HFFc6 (cell line): ENCODE measurements around the gene COG5. TPM values are rescaled to one million over a fixed set of nuclear protein-coding genes. Genes with fewer than 3 reads are reported as not detected.

Experiments
- DNase-seq: peaks from one replicate; pipeline ENCODE4 v3.0.0-alpha.2; 2018
- H3K27ac Mint-ChIP-seq: 2 replicates; pipeline ENCODE4 v1.8.0; 2020; ENCODE audit warnings: mild to moderate bottlenecking, mixed read lengths
- H3K27me3 Mint-ChIP-seq: 2 replicates; pipeline ENCODE4 v1.8.0; 2021; ENCODE audit warnings: mild to moderate bottlenecking, moderate library complexity, mixed read lengths; ENCODE audit not compliant: insufficient read depth
- H3K36me3 Mint-ChIP-seq: 2 replicates; pipeline ENCODE4 v1.8.0; 2021; ENCODE audit warnings: low read depth, mixed read lengths
- H3K4me1 Mint-ChIP-seq: 2 replicates; pipeline ENCODE4 v1.8.0; 2020; ENCODE audit warnings: low read depth, mixed read lengths
- H3K4me3 Mint-ChIP-seq: 2 replicates; pipeline ENCODE4 v1.8.0; 2020; ENCODE audit warnings: mild to moderate bottlenecking, moderate library complexity, mixed read lengths
- H3K9me3 Mint-ChIP-seq: 2 replicates; pipeline ENCODE4 v1.8.0; 2020; ENCODE audit warnings: mild to moderate bottlenecking, mixed read lengths
- CTCF ChIP-seq: fragments of 200-600 bp; sonication (generic); IDR thresholded peaks from 2 replicates; pipeline ENCODE4 v1.5.0; 2021; ENCODE audit warnings: antibody characterized with exemption, mild to moderate bottlenecking
- total RNA-seq, 6 experiments: library from RNA; stranded (reverse); fragmentation: NEBNext Ultra II Directional; extraction: Animal tissue kit (Norgen Biotek cat#: 25700); gene quantifications; 2 replicates in 1 of 6; 3 replicates in 5 of 6; pipeline ENCODE4 v1.2.3, GENCODE V29; 2021

Gene COG5
- total RNA-seq, 6 experiments from 2014 or later = 25.6 to 34.8 (median 31.6) TPM

- Mint-ChIP-seq H3K4me1 (peaks cover 38% of the 10 kb centered on the region), H3K9me3 (no peaks in the 10 kb centered on the region), H3K27me3 (no peaks in the 10 kb centered on the region), H3K4me3 (no peak overlapping the region), H3K36me3 (peaks cover 40% of the 10 kb centered on the region), H3K27ac (no peak overlapping the region)
- no peak for DNase-seq
- no peak for TF ChIP-seq CTCF
These were observed 24.9 kb upstream of the COG5 start for GRCh38 chr7:107588529-107589130.

- no peak for DNase-seq
- Mint-ChIP-seq H3K27ac (no peak overlapping the region; the same call in 1 of the 2 replicates), H3K9me3 (no peaks in the 10 kb centered on the region), H3K36me3 (peaks cover 31% of the 10 kb centered on the region), H3K27me3 (peaks cover 2% of the 10 kb centered on the region; the same call in 1 of the 2 replicates), H3K4me1 (peaks cover 25% of the 10 kb centered on the region), H3K4me3 (no peak overlapping the region)
- no peak for TF ChIP-seq CTCF
These were observed 21.0 kb upstream of the COG5 start for GRCh38 chr7:107584716-107585115.

GRCh38 chr7:107582875-107583274 lies 19.2 kb upstream of the COG5 start:
- Mint-ChIP-seq H3K36me3 (peaks cover 20% of the 10 kb centered on the region), H3K4me1 (peaks cover 30% of the 10 kb centered on the region), H3K27me3 (peaks cover 2% of the 10 kb centered on the region; the same call in 1 of the 2 replicates), H3K27ac (peak overlapping the region; percentile 10; the same call in 1 of the 2 replicates), H3K4me3 (peak overlapping the region; percentile 13; the same call in 1 of the 2 replicates), H3K9me3 (no peaks in the 10 kb centered on the region)
- no peak for TF ChIP-seq CTCF
- no peak for DNase-seq

- Mint-ChIP-seq H3K27ac (peak overlapping the region; percentile 43), H3K4me3 (peak overlapping the region; percentile 90), H3K27me3 (peaks cover 2% of the 10 kb centered on the region; the same call in 1 of the 2 replicates), H3K9me3 (no peaks in the 10 kb centered on the region), H3K4me1 (peaks cover 30% of the 10 kb centered on the region), H3K36me3 (peaks cover 20% of the 10 kb centered on the region)
- TF ChIP-seq CTCF = no peak
- DNase-seq = no peak
These were observed 17.8 kb upstream of the COG5 start for GRCh38 chr7:107581387-107582013.

- TF ChIP-seq CTCF = no peak
- H3K9me3 Mint-ChIP-seq = no peaks in the 10 kb centered on the region
- H3K4me3 Mint-ChIP-seq = peak overlapping the region; percentile 90
- peaks cover 2% of the 10 kb centered on the region; the same call in 1 of the 2 replicates for H3K27me3 Mint-ChIP-seq
- peak overlapping the region; percentile 81 for H3K27ac Mint-ChIP-seq
- peaks cover 30% of the 10 kb centered on the region for H3K4me1 Mint-ChIP-seq
- no peak for DNase-seq
- H3K36me3 Mint-ChIP-seq = peaks cover 20% of the 10 kb centered on the region
These were observed 17.1 kb upstream of the COG5 start for GRCh38 chr7:107580716-107581383.
